SU-DHL-6 (cell line): ENCODE measurements around the gene TMEM108.

Source experiments
- EZH2phosphoT487 ChIP-seq: fragments of 200-600 bp; sonication (generic), shearing (Covaris generic); conservative IDR thresholded peaks from 2 replicates; pipeline ENCODE4 v1.6.1; 2018; ENCODE audit warnings: mild to moderate bottlenecking, antibody characterized with exemption, low read length, moderate library complexity, mixed read lengths
- TF ChIP-seq, protein P1 (sequence below): fragments of 200-600 bp; sonication (generic); IDR thresholded peaks from one replicate; pipeline ENCODE4 v1.5.1; 2017; ENCODE audit warnings: antibody characterized with exemption, mild to moderate bottlenecking, low read length, moderate library complexity; ENCODE audit not compliant: insufficient read depth, poor library complexity, severe bottlenecking

DNA sequence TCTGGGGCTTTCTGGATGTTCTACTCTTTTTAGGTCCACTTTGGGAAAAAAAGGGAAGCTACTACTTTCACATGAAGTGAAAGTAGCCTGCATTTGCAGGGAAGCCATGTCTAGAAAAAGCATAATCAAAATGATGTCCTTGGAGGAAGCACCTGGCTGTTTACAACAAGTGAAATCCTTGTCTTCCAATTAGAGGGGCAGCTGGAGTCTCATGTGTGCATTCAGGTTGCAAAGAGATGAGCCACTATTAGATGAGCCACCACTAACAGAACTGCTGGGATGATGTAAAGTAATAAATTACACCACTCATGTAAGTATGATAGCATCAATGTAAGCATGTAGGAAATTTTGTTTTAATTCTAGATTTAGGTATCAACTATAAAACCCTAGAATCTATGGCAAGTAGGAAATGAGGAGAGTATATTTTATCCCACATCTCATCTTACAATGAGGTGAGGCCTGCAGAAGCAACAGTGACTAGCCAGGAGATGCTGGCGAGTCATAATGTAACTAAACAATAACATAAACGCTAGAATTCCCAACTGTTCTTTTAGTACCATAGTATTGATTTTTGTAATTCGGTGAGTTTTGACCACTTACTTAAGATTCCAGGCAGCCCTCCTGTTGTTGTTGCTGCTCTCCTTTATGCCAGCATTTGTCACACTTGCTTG is 75.9 kb downstream of the TMEM108 start:
- TF ChIP-seq, protein P1, sequence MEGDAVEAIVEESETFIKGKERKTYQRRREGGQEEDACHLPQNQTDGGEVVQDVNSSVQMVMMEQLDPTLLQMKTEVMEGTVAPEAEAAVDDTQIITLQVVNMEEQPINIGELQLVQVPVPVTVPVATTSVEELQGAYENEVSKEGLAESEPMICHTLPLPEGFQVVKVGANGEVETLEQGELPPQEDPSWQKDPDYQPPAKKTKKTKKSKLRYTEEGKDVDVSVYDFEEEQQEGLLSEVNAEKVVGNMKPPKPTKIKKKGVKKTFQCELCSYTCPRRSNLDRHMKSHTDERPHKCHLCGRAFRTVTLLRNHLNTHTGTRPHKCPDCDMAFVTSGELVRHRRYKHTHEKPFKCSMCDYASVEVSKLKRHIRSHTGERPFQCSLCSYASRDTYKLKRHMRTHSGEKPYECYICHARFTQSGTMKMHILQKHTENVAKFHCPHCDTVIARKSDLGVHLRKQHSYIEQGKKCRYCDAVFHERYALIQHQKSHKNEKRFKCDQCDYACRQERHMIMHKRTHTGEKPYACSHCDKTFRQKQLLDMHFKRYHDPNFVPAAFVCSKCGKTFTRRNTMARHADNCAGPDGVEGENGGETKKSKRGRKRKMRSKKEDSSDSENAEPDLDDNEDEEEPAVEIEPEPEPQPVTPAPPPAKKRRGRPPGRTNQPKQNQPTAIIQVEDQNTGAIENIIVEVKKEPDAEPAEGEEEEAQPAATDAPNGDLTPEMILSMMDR, result no peak
- TF ChIP-seq EZH2phosphoT487, result no peak
